ENCODE data around the gene RIBC2.

DNA sequence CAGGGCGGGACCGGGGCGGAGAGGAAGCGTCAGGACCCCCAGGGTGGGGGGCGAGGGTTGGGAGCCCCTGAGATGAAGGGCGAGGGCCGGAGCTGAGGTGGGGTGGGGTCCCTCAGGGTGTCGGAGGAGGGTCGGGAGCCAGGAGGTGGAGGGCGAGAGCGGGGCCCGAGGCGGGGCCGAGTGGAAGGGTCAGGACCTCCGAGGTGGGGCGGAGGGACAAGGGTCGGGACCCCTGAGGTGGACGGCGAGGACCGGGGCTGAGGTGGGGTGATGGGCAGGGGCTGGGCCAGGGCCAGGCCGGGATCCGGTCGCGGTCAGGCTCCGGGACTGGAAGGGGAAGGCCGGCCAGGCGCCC lies 503 bp upstream of the RIBC2 start:
- TF ChIP-seq, protein P1, sequence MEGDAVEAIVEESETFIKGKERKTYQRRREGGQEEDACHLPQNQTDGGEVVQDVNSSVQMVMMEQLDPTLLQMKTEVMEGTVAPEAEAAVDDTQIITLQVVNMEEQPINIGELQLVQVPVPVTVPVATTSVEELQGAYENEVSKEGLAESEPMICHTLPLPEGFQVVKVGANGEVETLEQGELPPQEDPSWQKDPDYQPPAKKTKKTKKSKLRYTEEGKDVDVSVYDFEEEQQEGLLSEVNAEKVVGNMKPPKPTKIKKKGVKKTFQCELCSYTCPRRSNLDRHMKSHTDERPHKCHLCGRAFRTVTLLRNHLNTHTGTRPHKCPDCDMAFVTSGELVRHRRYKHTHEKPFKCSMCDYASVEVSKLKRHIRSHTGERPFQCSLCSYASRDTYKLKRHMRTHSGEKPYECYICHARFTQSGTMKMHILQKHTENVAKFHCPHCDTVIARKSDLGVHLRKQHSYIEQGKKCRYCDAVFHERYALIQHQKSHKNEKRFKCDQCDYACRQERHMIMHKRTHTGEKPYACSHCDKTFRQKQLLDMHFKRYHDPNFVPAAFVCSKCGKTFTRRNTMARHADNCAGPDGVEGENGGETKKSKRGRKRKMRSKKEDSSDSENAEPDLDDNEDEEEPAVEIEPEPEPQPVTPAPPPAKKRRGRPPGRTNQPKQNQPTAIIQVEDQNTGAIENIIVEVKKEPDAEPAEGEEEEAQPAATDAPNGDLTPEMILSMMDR (IDR thresholded peaks at IDR 0.05), result no peak
- TF ChIP-seq POLR2A (IDR thresholded peaks at IDR 0.05), result no peak
